ENCODE data around the gene TIMM23B. TPM values are rescaled to one million over a fixed set of nuclear protein-coding genes. Genes with fewer than 3 reads are reported as not detected.
"Not testable (repeated sequence)": the region's sequence is repeated elsewhere in the genome, so short reads cannot be mapped to it uniquely, and the experiment has no call there.

Gene TIMM23B
- total RNA-seq, 3 donors from 2014 or later = 11.8 to 17.0 (median 14.2) TPM

- H3K36me3 ChIP-seq (ENCODE audit: low read depth); H3K9me3 ChIP-seq; ATAC-seq; H3K4me1 ChIP-seq (ENCODE audit: low read depth); H3K4me3 ChIP-seq; intact Hi-C loops (cut with DNase I, micrococcal nuclease); DNase-seq: not testable (repeated sequence)
Measured at GRCh38 chr10:50017646-50018045, 75.8 kb downstream of the TIMM23B start.

- H3K9me3 ChIP-seq; H3K4me3 ChIP-seq; H3K4me1 ChIP-seq (ENCODE audit: low read depth); ATAC-seq; H3K36me3 ChIP-seq (ENCODE audit: low read depth); DNase-seq; intact Hi-C loops (cut with DNase I, micrococcal nuclease): not testable (repeated sequence)
Measured at GRCh38 chr10:50019279-50019678, 77.4 kb downstream of the TIMM23B start.

GRCh38 chr10:50020451-50021024 lies 78.7 kb downstream of the TIMM23B start:
- H3K9me3 ChIP-seq; ATAC-seq; DNase-seq; H3K4me1 ChIP-seq (ENCODE audit: low read depth); H3K36me3 ChIP-seq (ENCODE audit: low read depth); intact Hi-C loops (cut with DNase I, micrococcal nuclease); H3K4me3 ChIP-seq: not testable (repeated sequence)

- intact Hi-C loops (cut with DNase I, micrococcal nuclease) = no loop called here
- H3K4me3 ChIP-seq = no peak overlapping the region
- H3K9me3 ChIP-seq = no peaks in the 10 kb centered on the region
- no peak for ATAC-seq
- no peaks in the 10 kb centered on the region for H3K4me1 ChIP-seq (ENCODE audit: low read depth)
- no peak for TF ChIP-seq CTCF (IDR thresholded peaks at IDR 0.05)
- H3K36me3 ChIP-seq (ENCODE audit: low read depth) = no peaks in the 10 kb centered on the region
- DNase-seq = no peak
Measured at GRCh38 chr10:50021646-50022045, 79.8 kb downstream of the TIMM23B start.

Other genes with a start within 250 kb of the TIMM23B start
- gene OGDHL, start 179.7 kb upstream of the TIMM23B start, total RNA-seq = 1 to 10 TPM; 1.9 to 2.6 (median 2.5) TPM
- 10 to 100 TPM; 26.6 to 34.3 (median 31.6) TPM for gene PARG, start within 50 bp of the TIMM23B start, total RNA-seq
- 10 to 100 TPM in 2 of 3 donors, 1 to 10 TPM in 1; 8.7 to 13.7 (median 10.4) TPM for gene AGAP6, start 46.4 kb downstream of the TIMM23B start, total RNA-seq
- 10 to 100 TPM; 54.0 to 79.3 (median 62.7) TPM for gene WASHC2A, start 125.9 kb downstream of the TIMM23B start, total RNA-seq

Measured in mucosa of descending colon (tissue), 3 donors.